T-helper 2 cell treated with Interferon-gamma antibody and Interleukin-4, amounts not matched to agents 100 ng/mL and 5 ng/mL, for 36 hours (primary cell): ENCODE results near the gene CHSY1. TPM values are rescaled to one million over a fixed set of nuclear protein-coding genes. Genes with fewer than 3 reads are reported as not detected.

Experiments used
- intact Hi-C: fragments of 100-400 bp; cut with micrococcal nuclease; formaldehyde crosslinking; loops from one replicate; pipeline ENCODE4 v1.15.1; 2023
- total RNA-seq: library from RNA; stranded (reverse); gene quantifications from 2 replicates; pipeline ENCODE4 v1.2.3, GENCODE V29; 2022

The CHSY1 gene
- total RNA-seq, 1 donor from 2014 or later = 37.5 TPM

DNA sequence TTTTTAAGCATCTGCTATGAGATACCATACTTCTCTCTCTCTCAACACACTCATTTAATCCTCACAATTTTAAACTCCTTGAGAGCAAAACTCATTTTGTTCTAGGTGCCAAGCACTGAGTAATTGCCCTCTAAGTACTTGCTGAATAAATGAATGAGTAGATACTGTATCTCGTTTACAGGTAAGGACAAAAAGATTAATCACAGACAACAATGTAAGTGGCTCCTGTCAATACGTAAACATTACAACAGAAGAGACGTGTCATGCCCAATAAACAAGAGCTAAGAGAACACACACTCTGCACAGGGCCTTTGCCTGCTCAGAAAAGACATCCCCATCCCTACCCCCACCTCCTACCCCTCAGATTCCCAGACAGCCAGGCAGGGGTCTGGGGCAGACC is 59.8 kb downstream of the CHSY1 start:
- intact Hi-C loops = loop anchor here (1.0 kb wide), 1 partner anchor 14 kb away; no protein-coding TSS in a partner anchor

DNA sequence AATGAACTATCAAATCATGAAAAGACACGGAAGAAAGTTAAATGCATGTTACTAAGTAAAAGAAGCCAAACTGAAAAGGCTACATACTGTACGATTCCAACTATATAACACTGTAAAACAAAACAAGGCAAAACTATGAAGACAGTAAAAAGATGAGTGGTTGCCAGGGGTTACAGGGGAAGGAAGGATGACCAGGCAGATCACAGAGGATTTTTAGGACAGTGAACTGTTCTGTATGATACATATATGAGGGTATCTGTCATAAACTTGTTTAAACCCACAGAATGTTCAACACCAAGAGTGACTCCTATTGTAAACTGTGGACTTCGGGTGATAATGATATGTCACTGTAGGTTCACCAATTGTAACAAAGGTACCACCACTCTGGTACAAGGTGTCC is 60.6 kb downstream of the CHSY1 start:
- intact Hi-C loops = no loop called here

DNA sequence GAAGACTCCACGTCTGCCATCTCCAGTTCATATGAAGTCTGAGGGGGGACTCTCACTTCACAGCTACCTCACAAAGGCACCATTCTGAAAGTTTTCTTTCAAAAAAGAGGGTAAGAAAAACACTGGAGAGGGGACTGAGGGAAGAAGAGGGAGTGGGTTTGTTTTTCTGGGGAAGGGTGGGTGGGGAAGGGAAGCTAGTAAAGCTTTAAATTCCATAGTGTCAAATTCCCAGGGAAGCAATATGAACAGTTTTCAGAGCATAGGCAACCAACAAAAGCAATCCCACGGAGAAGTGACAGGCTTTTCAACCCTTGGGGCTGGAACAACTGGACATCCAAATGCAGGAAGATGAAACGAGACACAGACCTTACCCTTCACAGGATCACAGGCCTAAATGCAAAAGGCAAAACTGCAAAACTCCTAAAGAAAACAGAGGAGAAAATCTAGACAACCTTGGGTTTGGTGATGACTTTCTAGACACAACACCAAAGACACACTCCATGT is 61.7 kb downstream of the CHSY1 start:
- intact Hi-C loops = no loop called here

DNA sequence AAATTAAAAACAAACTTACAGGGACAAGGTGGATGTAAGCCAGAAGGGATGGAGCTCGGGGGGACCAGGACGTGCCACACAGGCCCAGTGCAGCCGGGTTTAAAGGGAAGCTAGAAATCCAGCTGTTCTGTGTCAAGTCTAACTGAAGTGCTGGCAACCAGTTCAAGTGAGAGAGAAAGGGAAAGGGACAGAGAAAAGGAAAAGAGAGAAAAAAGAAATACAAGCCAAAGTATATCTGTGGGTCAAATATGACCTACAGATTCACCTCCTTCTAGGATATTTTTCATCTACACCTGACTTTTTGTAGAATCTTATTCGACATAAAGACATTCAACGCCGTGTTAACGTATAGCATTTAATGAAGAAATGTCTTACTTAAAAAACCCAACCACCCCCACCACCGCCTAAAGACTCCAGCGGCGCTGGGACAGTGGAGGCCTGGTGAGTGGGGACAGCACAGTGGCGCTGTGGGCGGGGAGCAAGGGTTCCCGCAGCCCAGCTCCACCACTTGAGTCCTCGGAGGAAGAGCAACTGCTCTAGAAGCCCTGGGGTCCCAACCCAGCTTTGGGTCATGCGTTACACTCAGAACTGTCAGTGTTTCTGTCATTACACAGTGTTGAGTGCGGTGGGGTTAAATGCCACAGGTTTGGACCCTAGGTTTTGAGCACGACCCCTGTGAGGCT is 62.3 kb downstream of the CHSY1 start:
- intact Hi-C loops = no loop called here

DNA sequence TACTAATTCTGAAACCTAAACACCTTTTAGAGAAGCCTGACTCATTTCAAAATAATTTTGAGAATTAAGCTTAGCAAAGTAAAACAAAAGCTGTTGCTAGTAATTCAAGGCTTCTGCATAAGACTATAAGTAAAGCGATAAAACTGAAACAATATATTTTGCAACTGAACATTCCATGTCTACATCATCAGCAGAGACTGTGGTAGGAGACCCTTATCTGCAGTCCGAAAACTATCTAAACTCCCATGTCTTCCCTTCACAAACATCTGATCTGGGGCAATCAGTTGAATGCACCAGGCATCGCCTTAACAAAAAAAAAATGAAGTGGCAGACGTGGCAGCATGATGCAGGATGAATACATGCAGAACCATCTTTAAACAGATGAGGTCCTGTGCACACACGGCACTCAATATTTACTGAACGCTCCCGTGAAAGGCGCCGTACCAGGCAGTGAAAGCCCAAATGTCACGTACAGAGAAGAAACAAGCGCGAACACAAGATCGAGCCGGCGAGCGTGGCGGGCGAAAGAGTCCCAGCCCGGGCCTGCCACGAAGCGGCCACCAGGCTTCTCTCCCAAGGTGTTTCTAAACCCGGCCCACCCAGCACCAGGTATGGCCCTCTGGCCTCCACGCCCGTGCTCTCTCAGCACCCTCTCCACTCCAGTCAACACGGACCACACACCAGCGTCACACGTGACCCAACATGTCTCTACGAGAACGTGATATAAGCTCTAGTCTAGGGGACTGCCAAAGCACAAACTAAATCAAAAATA is 63.0 kb downstream of the CHSY1 start:
- intact Hi-C loops = loop anchor here (1.0 kb wide), 1 partner anchor 10 kb away; no protein-coding TSS in a partner anchor

DNA sequence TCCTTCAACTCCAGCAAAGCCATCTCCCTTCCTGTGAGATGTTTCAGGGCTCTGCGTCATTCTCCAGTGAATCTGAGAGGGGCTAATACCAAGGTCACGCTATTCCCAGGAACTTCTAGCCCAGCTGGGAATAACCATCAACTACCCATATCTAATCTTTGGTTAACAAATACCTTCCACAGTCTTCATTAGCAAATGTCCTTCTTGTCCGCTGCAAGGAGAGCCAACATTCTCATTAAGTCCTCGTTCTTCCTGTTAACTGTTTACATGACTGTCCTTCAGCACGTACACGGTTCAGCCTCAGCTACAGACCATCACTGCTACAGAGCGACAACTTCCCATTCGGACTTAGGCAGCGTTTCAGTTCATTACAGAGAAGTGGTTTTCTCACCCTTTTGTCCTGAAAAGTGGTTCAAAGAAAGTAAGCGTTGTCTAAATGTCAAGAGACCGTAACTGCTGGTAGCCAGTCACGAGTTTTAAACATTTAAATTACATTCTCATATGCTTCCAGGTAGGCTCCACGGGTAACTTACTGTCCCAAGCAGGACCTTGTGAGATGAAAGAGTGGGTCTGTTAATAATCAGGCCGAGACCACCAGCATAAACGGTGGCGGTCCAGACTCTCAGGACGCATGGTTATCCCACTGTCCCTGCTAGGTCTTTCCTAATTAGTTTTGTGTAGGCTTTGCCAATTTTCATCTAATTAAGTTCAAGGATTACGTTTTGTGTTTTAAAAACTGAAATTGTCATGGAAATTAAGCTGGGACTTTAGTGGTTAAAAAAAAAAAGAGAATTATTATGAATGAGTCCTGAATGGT is 63.8 kb downstream of the CHSY1 start:
- intact Hi-C loops = loop anchor here (1.0 kb wide), 1 partner anchor 11 kb away; no protein-coding TSS in a partner anchor

DNA sequence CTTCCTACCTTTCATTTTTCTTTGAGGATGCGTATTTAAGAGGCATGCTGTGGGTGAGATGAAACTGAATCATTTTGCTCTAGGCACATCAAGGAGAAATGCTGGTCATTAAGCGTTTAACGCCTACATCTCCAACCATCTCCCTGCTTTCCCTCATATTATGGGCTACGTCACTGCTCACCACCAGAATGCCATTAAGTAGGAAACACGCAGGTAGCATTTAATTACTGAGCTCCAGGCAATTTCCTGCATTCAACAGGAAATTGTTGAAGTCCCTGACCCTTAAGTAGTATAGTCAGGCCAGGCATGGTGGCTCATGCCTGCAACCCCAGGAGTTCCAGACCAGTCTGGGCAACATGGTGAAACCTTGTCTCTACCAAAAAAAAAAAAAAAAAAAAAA is 66.1 kb downstream of the CHSY1 start:
- intact Hi-C loops = no loop called here

DNA sequence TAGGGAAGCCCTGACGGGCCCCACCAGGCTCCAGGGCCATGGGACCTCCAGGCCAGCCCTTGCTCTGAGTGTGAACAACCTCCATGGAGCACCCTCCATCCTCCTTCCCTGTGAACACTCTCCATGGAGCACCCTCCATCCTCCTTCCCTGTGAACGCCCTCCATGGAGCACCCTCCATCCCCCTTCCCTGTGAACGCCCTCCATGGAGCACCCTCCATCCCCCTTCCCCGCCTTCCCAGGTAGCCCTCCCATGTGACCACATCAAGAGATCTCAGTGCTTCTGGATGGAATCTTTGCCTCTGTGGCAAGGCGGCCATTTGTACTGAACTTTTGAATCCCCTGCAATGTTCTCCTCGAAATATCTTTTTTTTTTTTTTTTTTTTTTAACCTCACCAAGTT is 66.5 kb downstream of the CHSY1 start:
- intact Hi-C loops = no loop called here

DNA sequence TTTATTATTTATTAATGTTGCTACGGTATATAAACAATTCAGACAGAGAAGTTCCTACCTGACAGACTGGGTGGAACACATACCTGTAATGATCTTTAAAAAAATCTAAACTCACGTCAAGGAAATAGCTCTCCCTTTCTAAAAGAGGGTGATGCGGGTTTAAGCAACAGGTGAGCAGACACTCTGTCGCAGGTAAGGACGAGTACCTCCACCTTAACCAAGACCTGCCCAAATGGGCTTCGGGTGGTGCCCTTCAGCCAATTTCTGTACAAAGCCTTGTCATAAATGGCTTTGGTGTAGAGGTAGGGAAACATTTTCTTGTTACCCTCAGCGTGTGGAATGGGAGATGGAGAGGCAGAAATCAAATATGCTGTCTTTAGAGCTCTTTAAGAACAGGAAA is 67.0 kb downstream of the CHSY1 start:
- intact Hi-C loops = no loop called here

DNA sequence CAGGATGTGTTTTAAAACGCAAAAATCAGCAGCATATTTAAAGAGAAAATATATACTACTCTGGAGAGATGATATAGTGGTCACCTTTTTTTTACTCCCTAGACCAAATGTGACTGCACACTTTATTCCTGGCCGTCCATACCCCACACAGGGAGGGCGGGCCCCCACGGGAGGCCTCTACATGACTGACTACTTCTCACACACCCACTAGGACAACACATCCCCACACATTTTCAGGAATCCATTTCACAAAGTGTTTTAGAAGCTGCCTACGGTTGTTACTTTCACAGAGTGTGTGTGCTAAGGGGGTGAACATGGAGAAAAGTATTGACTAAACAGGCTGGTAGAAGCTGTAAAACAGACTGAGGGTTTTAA is 67.9 kb downstream of the CHSY1 start:
- intact Hi-C loops = no loop called here

DNA sequence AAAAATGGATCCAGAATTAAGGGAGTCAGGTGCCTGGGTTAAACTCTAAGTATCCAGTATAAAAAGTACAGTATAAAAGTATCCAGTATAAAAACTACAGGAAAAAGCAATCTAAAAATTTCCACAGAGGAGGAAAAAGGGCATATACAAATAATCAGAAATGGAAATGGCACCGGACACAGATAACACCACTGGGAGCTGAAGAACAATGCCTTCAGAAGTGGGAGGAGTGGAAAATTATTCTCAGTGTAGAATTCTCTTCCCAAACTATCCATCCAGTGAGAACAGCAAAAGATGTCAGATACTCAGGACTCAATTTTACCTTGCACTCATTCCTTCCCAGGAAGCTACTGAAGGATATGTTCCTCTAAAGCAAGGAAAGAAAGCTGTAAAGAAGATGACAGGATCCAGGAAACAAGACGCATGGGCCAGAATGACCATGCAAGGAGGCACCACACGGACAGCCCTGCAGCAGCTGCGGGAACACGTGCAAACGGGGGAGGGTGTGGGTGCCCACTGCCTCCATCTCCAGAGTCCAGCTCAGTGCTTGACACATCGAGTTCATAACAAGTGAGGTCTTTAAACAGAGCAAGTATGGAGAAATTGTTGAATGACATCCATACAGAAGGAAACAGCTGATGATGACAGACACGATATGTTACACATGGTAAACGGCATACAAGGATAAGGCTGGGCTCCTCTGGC is 68.5 kb downstream of the CHSY1 start:
- intact Hi-C loops = no loop called here

DNA sequence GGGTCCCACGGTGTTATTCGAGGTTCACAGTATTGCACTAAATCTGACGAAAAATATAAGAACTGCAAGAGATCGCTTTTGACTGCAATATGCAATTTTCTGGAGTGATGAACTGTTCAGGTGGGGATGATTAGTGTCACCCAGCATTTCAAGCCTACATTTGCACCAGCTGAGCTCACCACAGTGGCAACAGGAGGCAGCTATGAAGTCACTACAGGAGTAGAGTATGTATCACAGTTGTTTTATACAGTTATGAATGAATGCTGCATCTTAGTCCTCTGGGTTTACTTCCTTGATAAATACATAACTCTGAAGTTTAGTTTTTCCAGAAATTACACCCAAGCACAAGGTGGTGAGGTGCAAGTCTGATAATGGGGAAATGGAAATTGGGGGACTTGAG is 69.6 kb downstream of the CHSY1 start:
- intact Hi-C loops = no loop called here

DNA sequence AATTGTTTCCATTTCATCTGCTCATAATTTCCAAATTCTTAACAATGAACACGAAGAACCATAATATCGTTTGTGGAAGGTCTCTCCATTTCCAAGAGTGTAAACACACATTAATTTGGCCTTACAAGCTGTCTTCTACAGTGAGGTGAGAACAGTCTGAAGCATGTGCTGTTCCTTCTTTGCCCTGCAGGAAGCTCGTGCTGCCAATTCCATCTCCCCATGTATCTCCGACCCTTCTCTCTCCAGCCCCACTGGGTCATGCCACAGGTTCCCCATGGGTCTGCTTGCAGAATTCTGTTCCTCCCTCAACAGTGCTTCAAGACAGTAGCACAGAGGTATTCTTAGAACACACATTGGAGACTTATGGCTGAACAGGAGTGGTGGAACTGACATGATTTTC is 70.5 kb downstream of the CHSY1 start:
- intact Hi-C loops = no loop called here

DNA sequence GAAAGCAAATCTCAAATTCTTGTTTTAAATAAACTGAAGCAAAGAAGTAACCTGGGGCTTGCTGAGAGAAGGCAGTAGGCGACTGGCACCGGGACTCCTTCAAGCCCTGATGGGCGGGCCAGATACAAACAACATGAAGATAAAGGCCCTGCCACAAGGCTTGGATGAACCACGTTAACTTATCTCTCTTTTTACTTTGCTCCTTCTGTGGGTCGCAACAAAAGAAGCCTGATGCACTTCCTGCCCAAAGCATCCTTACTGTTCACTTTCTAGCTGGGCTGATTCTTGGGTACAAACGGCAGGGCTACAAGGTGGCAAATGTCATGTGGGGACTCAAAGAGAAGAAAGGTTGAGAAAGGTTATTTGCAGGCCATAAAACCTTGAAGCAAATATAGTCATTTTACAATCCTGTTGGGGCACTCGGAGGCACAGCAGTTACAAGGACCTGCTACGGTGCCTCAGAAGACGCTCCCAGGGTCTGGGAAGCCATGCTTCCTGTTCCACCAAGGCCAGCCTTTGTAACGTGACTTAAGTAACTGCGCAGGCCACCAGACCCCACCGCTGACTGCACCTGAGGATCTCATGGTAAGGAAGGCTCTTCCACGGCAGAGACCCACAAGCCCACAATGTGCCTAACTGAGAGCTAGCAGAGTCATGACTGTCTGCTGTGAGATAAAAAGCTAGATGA is 71.1 kb downstream of the CHSY1 start:
- intact Hi-C loops = no loop called here

DNA sequence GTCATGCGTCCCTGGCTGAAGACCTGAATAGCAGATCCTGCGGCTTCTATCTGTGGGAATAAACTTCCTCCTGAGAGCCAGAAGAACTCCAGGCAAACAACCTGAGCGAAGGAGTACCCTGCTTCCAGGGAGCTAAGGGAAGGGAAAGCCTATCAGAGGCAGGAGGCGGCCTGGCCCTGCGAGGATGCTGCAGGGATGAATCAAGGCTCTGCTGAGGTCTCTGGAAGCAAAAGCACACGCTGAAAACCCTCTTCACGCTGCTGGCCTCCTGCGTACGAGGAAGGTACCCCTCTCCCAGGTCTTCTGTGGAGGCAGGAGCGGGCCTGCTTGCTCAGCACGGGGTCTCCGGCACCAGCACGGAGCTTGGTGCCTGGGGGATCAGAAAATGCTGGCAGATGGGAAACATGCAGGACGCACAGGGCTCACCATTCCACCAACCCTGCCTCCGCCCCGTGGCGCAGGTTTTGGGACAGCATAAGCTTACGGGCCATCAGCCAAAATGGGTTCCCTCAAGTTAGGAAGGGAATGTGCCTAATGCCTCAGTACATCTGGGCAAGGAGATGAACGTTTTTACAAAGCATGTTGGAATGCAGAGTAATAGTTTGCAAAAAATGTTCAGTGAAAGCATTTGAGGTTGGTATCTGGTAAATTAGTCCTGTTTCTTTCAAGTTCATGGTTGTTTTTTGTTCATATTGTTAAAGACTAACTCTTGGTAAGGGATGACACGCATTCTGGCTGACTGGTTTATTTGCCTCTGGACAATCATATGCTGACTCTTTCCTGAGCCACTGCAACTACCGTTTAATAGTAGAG is 72.3 kb downstream of the CHSY1 start:
- intact Hi-C loops = no loop called here

DNA sequence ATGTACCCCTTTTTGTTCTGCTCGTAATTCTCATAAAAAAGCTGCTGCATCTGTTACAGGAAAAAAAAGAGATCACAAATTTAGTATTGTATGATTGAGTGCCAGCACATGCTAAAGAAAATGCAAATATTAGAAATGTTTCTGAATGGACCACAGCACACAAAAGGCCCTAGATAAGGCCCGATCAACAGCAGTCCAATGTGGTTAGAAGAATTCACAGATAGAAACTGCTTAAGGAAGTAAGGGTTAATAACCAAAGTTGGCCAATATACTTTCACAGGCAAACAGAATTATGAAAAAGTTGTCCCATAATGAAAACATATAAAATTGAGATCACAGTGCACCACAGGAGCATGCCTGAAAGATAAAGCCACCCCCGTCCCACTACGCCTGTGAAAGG is 72.9 kb downstream of the CHSY1 start:
- intact Hi-C loops = no loop called here

DNA sequence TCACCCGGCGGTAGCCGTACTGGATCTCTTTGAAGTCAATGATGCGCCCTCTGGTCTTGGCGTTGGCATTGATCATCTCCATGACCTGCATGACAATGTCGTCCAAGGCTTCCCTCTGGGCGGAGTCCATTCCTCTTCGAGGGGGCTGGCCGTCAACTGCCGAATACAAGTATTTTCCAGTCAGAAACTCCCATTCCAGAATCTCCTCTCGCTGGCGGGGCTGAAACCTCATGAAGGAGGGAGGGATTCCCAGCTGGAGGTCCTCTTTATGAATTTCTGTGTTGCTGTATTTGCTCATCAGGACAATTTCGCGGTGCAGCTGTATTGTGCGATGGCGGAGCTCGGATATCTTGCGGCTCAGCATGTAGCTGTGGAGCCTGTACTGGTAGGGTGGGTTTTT is 73.4 kb downstream of the CHSY1 start:
- intact Hi-C loops = no loop called here

DNA sequence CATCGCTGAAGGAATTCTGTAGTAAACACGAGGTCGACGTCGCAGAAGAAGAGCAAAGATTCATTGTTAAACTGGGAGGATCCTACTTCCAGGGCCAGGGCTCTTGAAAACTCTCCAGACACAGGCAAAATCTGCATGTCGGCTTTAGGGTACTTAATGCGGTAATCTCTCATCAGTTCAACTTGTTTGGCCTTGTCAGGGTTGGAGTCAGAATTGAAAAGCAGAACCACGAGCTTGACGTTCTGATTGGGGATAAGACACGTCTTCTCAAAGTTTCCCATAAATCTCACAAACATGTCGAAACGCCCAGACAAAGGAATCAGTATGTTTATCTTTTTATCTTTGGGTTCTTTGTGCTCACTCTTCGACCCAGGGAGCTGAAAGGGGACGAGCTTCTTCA is 74.0 kb downstream of the CHSY1 start:
- intact Hi-C loops = no loop called here

DNA sequence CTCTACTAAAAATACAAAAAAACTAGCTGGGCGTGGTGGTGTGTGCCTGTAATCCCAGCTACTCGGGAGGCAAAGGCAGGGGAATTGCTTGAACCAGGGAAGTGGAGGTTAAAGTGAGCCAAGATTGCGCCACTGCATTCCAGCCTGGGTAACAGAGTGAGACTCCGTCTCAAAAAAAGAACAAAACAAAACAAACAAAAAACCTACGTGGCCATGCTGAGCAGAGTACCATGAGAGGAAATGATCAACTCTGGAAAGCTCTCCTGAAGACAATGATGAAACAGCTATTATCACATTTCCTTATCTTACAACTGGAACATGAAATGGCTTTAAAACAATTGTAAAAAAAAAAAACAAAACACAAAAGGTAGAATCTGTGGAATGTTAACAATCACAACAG is 75.2 kb downstream of the CHSY1 start:
- intact Hi-C loops = no loop called here

DNA sequence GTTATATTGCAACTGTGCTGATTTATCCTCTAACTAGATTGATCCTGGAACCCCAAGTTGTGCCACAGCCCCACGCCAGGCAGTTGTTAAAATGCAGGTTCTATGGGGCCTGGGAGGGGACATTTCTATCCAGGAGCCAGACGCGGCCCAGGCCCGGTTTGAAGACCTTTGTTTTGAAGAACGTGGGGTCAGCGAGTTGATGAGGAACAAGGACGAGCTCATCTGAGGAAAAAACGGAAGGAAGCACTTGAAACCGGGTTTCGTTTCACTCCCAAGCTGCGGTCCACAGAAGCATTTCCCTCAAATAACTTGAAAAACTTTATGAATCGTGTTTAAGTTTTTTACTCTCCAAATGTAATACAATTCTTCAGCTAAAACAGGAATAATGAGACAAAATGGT is 76.4 kb downstream of the CHSY1 start:
- intact Hi-C loops = no loop called here
